ENCODE data around the gene JARID2.

The JARID2 gene

DNA sequence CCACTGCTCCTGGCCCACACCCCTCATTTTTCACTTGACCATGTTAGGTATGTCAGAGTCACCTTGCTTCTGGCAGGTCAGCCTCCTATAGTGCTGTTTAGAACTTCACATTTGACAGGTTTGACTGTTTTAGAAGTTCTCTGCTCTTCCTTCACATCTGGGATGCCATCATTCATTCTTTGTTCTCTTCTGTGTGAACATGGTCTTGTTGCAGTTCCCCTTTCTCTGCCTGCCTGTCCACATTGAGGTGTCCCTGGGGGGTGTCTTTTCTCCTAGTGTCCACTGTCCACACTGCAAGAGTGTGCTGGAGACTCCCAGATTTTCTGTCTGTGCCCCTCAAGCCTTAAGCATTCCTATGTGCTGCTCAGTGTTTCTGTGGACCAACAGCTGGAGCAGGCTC, 89.5 kb downstream of the JARID2 start:
- H3K27me3 ChIP-seq (replicated peaks; ENCODE audit: control insufficient read depth, insufficient read depth, low read length) = no peaks in the 10 kb centered on the region
- H3K4me3 ChIP-seq (ENCODE audit: low read length) = no peak overlapping the region
- H3K9me3 ChIP-seq (ENCODE audit: control insufficient read depth, low read length) = no peaks in the 10 kb centered on the region
- no peaks in the 10 kb centered on the region for H3K36me3 ChIP-seq (ENCODE audit: control insufficient read depth, insufficient read depth, low read length, severe bottlenecking)
- no peak for DNase-seq (ENCODE audit: low read depth)
- H3K9ac ChIP-seq (ENCODE audit: low read length) = no peak overlapping the region
- peaks cover 14% of the 10 kb centered on the region for H3K4me1 ChIP-seq (ENCODE audit: control insufficient read depth, insufficient read depth, low read length)

DNA sequence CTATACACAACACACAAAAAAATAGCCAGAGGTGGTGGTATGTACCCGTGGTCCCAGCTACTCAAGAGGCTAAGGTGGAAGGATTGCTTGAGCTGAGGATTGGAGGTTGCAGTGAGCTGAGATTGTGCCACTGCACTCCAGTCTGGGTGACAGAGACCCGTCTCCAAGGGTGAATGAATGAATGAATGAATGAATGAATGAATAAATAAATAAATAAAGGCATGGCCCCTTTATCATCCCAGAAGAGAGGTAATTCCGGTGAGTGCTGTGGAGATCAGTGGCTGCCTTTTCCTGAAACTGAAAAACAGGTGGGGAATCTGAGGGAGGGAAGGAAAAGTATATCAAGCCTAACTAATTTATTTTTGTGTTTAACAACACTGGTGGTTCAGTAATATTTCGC, 90.0 kb downstream of the JARID2 start:
- DNase-seq (ENCODE audit: low read depth) = no peak
- Histone ChIP-seq H3K36me3 (ENCODE audit: control insufficient read depth, insufficient read depth, low read length, severe bottlenecking) (no peaks in the 10 kb centered on the region), H3K9ac (ENCODE audit: low read length) (no peak overlapping the region), H3K4me1 (ENCODE audit: control insufficient read depth, insufficient read depth, low read length) (peaks cover 9% of the 10 kb centered on the region), H3K9me3 (ENCODE audit: control insufficient read depth, low read length) (no peaks in the 10 kb centered on the region), H3K4me3 (ENCODE audit: low read length) (no peak overlapping the region), H3K27me3 (replicated peaks; ENCODE audit: control insufficient read depth, insufficient read depth, low read length) (no peaks in the 10 kb centered on the region)

GRCh38 chr6:15336900-15337560, 91.2 kb downstream of the JARID2 start:
- H3K27me3 ChIP-seq (replicated peaks; ENCODE audit: control insufficient read depth, insufficient read depth, low read length) = no peaks in the 10 kb centered on the region
- no peak for DNase-seq (ENCODE audit: low read depth)
- H3K9me3 ChIP-seq (ENCODE audit: control insufficient read depth, low read length) = no peaks in the 10 kb centered on the region
- H3K9ac ChIP-seq (ENCODE audit: low read length) = no peak overlapping the region
- no peak overlapping the region for H3K4me3 ChIP-seq (ENCODE audit: low read length)
- peaks cover 3% of the 10 kb centered on the region for H3K4me1 ChIP-seq (ENCODE audit: control insufficient read depth, insufficient read depth, low read length)
- H3K36me3 ChIP-seq (ENCODE audit: control insufficient read depth, insufficient read depth, low read length, severe bottlenecking) = no peaks in the 10 kb centered on the region

DNA sequence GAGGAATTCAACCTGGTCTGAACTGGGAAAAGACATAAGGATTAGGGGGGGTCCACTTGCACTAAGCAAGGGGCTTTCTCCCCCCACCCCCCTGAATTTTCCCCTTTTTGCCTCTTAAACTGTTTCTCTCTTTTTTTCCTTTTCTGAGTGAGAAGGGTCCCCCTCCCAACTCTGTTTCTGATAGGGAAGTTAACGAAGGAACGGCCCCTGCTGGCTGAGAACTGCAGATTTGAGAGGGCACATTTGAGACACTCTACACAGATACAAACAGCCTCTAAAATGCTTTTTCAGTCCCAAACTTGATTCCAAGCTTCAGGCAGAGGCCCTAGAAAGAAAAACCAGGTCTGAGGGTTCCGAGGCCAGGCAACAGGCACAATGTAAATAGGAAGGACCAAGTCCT, 91.7 kb downstream of the JARID2 start:
- Histone ChIP-seq H3K9ac (ENCODE audit: low read length) (no peak overlapping the region), H3K36me3 (ENCODE audit: control insufficient read depth, insufficient read depth, low read length, severe bottlenecking) (no peaks in the 10 kb centered on the region), H3K4me3 (ENCODE audit: low read length) (no peak overlapping the region), H3K27me3 (replicated peaks; ENCODE audit: control insufficient read depth, insufficient read depth, low read length) (no peaks in the 10 kb centered on the region), H3K9me3 (ENCODE audit: control insufficient read depth, low read length) (no peaks in the 10 kb centered on the region), H3K4me1 (ENCODE audit: control insufficient read depth, insufficient read depth, low read length) (peaks cover 3% of the 10 kb centered on the region)
- no peak for DNase-seq (ENCODE audit: low read depth)

GRCh38 chr6:15338476-15338875, 92.6 kb downstream of the JARID2 start:
- Histone ChIP-seq H3K4me1 (ENCODE audit: control insufficient read depth, insufficient read depth, low read length) (peaks cover 3% of the 10 kb centered on the region), H3K4me3 (ENCODE audit: low read length) (no peak overlapping the region), H3K9ac (ENCODE audit: low read length) (no peak overlapping the region), H3K9me3 (ENCODE audit: control insufficient read depth, low read length) (no peaks in the 10 kb centered on the region), H3K36me3 (ENCODE audit: control insufficient read depth, insufficient read depth, low read length, severe bottlenecking) (no peaks in the 10 kb centered on the region), H3K27me3 (replicated peaks; ENCODE audit: control insufficient read depth, insufficient read depth, low read length) (no peaks in the 10 kb centered on the region)
- DNase-seq (ENCODE audit: low read depth) = no peak

GRCh38 chr6:15339081-15339480, 93.2 kb downstream of the JARID2 start:
- Histone ChIP-seq H3K9me3 (ENCODE audit: control insufficient read depth, low read length) (no peaks in the 10 kb centered on the region), H3K4me3 (ENCODE audit: low read length) (no peak overlapping the region), H3K4me1 (ENCODE audit: control insufficient read depth, insufficient read depth, low read length) (peaks cover 3% of the 10 kb centered on the region), H3K9ac (ENCODE audit: low read length) (no peak overlapping the region), H3K36me3 (ENCODE audit: control insufficient read depth, insufficient read depth, low read length, severe bottlenecking) (no peaks in the 10 kb centered on the region), H3K27me3 (replicated peaks; ENCODE audit: control insufficient read depth, insufficient read depth, low read length) (no peaks in the 10 kb centered on the region)
- DNase-seq (ENCODE audit: low read depth) = no peak

GRCh38 chr6:15340105-15340601, 94.3 kb downstream of the JARID2 start:
- Histone ChIP-seq H3K27me3 (replicated peaks; ENCODE audit: control insufficient read depth, insufficient read depth, low read length) (no peaks in the 10 kb centered on the region), H3K4me1 (ENCODE audit: control insufficient read depth, insufficient read depth, low read length) (peaks cover 3% of the 10 kb centered on the region), H3K9me3 (ENCODE audit: control insufficient read depth, low read length) (no peaks in the 10 kb centered on the region), H3K9ac (ENCODE audit: low read length) (no peak overlapping the region), H3K4me3 (ENCODE audit: low read length) (no peak overlapping the region), H3K36me3 (ENCODE audit: control insufficient read depth, insufficient read depth, low read length, severe bottlenecking) (no peaks in the 10 kb centered on the region)
- no peak for DNase-seq (ENCODE audit: low read depth)

- no peaks in the 10 kb centered on the region for H3K27me3 ChIP-seq (replicated peaks; ENCODE audit: control insufficient read depth, insufficient read depth, low read length)
- H3K9me3 ChIP-seq (ENCODE audit: control insufficient read depth, low read length) = no peaks in the 10 kb centered on the region
- H3K9ac ChIP-seq (ENCODE audit: low read length) = no peak overlapping the region
- no peak for DNase-seq (ENCODE audit: low read depth)
- no peak overlapping the region for H3K4me3 ChIP-seq (ENCODE audit: low read length)
- peaks cover 3% of the 10 kb centered on the region for H3K4me1 ChIP-seq (ENCODE audit: control insufficient read depth, insufficient read depth, low read length)
- H3K36me3 ChIP-seq (ENCODE audit: control insufficient read depth, insufficient read depth, low read length, severe bottlenecking) = no peaks in the 10 kb centered on the region
These were observed 94.9 kb downstream of the JARID2 start for GRCh38 chr6:15340775-15341174.

DNA sequence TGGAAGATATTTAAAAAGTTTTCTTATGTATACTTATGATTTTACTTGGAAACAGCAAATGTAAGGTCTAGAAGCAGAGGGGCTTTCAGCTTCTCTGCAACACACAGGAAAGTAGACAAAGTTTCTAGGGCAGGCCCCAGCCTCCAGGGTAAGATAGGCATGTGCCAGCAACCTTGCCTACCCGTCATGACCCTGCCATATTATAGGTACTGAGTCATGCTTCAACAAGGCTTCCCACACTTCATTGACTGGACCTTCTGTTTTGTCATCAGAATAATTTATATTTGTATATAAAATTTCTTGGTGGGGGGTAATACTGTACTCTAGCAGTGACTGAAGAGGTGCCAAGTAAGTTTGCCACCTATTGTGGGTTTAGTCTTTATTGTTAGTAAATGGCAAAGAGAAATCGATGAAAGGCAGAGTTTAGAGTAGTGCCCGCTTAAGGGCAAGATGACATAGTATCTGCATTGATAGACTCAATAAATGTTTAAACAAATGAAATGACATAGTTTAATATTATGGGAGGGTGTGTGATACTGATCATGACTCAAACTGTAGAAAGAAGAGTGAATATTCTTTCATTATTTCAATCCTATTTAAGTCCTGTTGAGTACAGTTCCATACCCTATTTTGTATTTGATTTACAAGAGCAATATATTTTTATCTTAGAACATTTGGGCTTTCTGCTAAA, 95.6 kb downstream of the JARID2 start:
- no peak for DNase-seq (ENCODE audit: low read depth)
- H3K9me3 ChIP-seq (ENCODE audit: control insufficient read depth, low read length) = no peaks in the 10 kb centered on the region
- no peaks in the 10 kb centered on the region for H3K36me3 ChIP-seq (ENCODE audit: control insufficient read depth, insufficient read depth, low read length, severe bottlenecking)
- no peak overlapping the region for H3K9ac ChIP-seq (ENCODE audit: low read length)
- no peak overlapping the region for H3K4me3 ChIP-seq (ENCODE audit: low read length)
- H3K4me1 ChIP-seq (ENCODE audit: control insufficient read depth, insufficient read depth, low read length) = peaks cover 3% of the 10 kb centered on the region
- no peaks in the 10 kb centered on the region for H3K27me3 ChIP-seq (replicated peaks; ENCODE audit: control insufficient read depth, insufficient read depth, low read length)

GRCh38 chr6:15342114-15342513, 96.2 kb downstream of the JARID2 start:
- Histone ChIP-seq H3K4me1 (ENCODE audit: control insufficient read depth, insufficient read depth, low read length) (peaks cover 3% of the 10 kb centered on the region), H3K4me3 (ENCODE audit: low read length) (no peak overlapping the region), H3K27me3 (replicated peaks; ENCODE audit: control insufficient read depth, insufficient read depth, low read length) (no peaks in the 10 kb centered on the region), H3K9me3 (ENCODE audit: control insufficient read depth, low read length) (no peaks in the 10 kb centered on the region), H3K36me3 (ENCODE audit: control insufficient read depth, insufficient read depth, low read length, severe bottlenecking) (no peaks in the 10 kb centered on the region), H3K9ac (ENCODE audit: low read length) (no peak overlapping the region)
- DNase-seq (ENCODE audit: low read depth) = no peak

DNA sequence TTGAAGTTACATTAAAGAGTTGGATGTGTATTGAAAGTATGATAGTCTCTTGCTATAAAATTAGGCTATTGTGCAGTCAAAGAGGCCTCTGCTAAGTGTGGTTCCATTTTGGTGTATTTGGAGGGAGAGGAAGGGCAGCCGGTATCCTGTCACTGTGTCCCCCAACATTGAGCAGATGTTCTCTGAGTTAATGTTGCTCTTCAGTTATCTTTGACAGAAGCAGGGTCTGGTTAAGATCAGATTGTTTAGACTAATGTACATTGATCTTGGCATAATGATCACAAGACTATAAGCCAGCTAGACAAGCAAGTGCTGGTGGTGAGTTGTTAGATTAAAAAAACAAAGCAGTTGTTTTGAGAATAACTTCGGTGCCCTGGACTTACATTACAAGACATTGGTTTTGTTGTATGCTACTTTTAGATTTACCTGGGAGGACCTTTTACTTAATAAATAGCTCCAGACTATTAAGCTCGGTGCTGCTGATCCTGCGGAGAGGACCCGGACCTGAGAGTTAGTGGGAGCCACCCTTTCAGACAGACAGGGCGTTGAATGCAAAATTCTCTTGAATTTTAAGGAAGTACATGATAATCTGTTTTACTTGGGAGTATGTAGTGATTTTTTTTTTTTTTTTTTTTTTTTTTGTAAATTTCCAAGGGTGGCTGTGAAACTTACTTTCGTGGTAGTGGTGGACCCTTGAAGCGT, 97.8 kb downstream of the JARID2 start:
- no peak overlapping the region for H3K4me3 ChIP-seq (ENCODE audit: low read length)
- DNase-seq (ENCODE audit: low read depth) = no peak
- peaks cover 3% of the 10 kb centered on the region for H3K4me1 ChIP-seq (ENCODE audit: control insufficient read depth, insufficient read depth, low read length)
- no peaks in the 10 kb centered on the region for H3K9me3 ChIP-seq (ENCODE audit: control insufficient read depth, low read length)
- H3K36me3 ChIP-seq (ENCODE audit: control insufficient read depth, insufficient read depth, low read length, severe bottlenecking) = no peaks in the 10 kb centered on the region
- H3K27me3 ChIP-seq (replicated peaks; ENCODE audit: control insufficient read depth, insufficient read depth, low read length) = no peaks in the 10 kb centered on the region
- H3K9ac ChIP-seq (ENCODE audit: low read length) = no peak overlapping the region

All from adipocyte (in vitro differentiated cells).